Fibroblast of skin of back (primary cell): Measurements from ENCODE around the gene RPP40.

Source experiments
- DNase-seq: peaks from one replicate; pipeline ENCODE4 v3.0.0-alpha.2; 2013

Gene RPP40

GRCh38 chr6:4969609-4970285 is 34.1 kb downstream of the RPP40 start:
- DNase-seq: no peak

DNA sequence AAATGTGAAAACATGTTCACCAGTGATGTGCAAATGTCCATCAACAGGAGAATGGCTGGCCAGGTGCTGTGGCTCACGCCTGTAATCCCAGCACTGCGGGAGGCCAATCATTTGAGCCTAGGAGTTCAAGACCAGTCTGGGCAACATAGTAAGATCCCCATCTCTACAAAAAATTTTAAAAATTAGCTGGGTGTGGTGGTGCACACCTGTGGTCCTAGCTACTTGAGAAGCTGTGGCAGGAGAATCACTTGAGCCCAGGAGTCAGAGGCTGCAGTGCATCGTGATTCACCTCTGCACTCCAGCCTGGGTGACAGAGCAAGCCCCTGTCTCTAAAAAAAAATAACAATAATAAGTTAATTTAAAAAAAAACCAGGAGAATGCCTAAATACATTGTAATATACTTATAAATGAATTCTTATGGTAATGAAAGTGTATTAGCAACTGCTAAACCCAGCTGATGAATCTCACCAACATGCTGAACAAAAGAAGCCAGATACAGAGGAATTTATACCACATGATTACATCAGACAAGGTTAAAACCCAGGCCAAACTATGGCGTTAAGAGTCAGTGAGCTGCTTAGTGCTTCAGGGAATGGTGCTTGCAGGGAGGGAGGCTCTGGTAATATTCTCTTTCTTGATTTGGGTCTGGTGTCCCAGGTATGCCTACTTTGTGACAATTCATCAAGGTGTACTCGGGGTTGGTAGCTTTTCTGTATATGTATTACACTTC is 36.4 kb downstream of the RPP40 start:
- DNase-seq: no peak

GRCh38 chr6:4965562-4966389 is 38.1 kb downstream of the RPP40 start:
- DNase-seq: no peak

DNA sequence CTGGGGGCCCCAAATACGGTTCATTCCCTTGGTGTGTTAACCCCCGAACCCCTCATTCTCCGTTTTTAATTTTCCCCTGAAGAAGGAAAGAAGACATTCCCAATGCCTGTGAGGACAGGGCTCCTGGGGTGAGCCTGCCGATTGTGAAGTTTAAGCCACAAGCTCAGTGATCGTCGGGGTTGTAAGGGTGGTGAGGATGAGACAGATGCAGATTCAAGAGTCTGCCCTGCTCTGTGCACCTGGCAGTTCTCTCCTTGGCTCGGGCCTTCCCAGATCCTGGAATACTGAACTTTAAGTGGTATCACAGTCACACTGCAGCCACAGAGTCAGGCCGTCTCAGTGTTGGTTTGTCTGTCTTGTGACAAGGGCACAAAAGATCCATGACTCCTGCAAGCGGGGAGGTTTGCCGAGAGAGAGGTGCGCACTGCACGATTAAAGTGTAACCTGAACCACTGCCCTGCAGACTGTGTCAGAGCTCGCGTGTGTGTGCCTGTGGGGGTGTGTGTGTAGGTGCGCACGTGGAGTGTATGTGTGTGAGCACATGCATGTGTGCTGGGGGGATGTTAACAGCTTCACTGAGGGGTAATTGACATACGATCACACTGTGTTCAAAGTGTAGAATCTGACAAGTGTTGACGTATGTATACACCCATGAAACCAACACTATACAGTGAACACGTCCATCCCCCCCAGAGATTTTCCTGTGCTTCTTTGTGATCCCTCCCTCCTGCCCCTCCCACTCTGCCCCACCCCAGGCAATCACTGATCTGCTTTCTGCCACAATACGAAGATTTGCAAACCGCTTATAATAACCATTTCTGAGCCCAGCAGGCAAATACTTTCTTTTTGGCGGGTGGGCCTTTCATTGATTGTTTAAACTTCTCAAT is 38.9 kb downstream of the RPP40 start:
- no peak for DNase-seq

- peak; percentile 37 for DNase-seq
These were observed 40.9 kb downstream of the RPP40 start for GRCh38 chr6:4962905-4963304.

DNA sequence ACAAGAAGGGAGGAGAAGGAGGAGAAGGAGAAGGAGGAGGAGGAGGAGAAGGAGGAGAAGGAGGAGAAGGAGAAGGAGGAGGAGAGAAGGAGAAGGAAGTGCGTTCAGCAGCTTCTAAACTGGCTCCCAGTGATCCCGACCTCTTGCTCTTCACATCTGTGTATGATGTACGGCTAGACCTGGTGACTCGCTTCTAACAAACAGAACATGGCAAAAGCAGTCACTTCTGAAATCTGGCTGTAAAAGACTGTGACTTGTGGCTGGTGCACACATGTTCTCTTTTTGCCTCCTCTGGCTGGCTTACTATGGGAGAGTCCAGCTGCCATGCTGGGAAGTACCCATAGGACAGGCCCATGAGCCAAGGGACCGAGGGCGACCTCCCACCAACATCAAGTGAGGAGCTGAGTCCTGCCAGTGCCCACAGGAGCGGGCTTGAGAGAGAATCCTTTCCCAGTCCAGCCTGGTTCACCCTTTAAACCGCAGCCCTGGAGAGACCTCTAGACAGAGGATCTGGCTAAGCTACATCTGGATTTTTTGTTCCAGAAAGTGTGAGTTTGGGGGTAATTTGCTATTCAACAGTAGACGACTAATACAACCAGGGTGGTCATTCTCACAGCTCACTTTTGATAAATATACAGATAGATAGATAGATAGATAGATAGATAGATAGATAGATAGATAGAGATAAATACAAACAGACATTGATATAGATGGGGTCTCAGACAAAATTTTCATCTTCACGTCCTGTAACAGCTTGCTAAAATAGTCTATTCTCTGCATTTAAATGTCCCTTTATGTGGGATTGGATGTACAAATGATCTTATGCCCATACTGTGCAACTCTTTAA is 42.3 kb downstream of the RPP40 start:
- DNase-seq: no peak

- no peak for DNase-seq
These were observed 45.2 kb downstream of the RPP40 start for GRCh38 chr6:4958624-4959023.

DNA sequence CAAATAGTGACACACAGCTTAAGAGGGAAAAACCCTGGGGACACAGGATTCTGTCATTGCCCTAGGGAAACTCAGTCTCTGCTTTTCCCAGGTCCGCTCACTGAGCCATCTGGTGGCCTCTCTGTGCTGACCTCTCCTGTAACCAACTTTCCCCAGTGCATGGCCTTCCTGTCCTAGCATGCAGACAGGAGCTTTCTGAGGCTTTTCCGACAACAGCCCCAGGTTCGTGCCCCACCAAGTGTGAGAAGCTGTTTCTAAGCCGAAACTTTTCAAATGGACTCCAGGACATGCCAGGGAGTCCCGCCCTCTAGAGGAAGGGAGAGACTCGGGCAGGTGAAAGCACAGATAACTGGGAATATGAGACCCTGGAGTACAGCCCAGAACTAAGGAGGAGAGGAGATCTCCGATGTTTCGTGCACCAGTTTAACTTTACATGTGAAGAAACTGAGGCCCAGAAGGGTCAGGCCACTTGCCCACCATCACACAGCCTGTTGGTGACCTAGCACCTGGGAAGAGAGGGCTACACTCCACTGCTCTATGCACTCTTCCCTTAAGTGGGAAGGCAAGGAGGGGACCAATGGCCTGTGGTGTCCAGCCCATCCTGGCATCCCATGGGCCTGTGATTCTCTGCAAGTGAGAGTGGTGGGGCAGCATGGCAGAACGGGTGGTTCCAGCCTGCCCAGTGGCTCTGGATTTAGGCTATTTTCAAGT is 46.2 kb downstream of the RPP40 start:
- peak; percentile 15 for DNase-seq

GRCh38 chr6:4956625-4957024 is 47.2 kb downstream of the RPP40 start:
- DNase-seq: no peak

- DNase-seq: no peak
These were observed 50.4 kb downstream of the RPP40 start for GRCh38 chr6:4953440-4953839.

- DNase-seq: no peak
These were observed 52.9 kb downstream of the RPP40 start for GRCh38 chr6:4950836-4951533.

DNA sequence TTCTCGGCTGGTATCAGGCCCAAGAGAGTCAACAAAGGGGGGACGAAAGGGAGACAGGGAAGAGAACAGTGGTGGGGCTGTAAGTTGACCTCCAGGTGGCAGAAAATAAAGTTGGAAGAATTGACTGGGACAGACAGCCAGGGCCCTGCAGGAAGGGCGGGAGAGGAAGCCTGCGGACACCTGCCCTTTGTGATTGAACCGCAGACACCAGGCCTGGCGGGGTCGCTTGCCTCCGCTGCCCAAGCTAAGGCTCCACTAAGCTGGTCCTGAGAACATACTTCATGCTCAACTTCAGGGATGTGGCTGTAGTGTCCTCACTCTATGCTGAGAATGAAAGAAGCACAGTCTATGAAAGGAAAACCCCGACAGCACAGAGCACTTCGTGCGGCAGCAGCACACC is 53.8 kb downstream of the RPP40 start:
- DNase-seq: no peak

DNA sequence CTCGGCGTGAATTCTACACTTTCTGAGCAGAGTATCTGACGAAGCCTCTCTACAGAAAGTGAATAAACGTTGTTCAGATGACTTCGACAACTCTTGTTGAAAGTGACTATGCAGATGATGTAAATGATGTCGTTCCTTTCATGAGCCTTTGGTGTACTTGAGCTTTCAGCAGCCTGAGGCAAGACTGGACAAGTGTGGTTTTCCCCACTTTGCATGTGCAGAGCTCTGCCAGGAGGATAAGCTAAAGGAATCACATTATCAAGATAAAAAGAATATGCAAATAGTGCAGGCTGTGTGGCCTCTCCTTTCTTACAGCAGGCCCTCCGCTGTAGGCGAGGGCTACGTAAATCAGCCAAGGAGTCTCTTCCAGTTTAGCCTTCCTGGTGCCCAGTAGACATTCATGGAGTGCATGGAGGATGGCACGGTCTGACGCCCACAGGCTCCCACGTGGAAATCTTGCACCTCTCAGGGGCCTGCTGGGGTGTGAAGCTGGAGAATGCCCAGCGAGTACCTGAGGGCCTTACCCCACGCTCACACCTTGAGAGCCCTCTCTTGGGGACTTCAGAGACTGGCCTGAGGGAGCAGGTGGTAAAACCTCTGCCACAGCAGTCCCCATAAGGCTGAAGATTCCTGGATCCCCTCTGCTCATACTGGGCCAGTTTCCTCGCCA is 54.9 kb downstream of the RPP40 start:
- DNase-seq: no peak

GRCh38 chr6:4947716-4948115 is 56.1 kb downstream of the RPP40 start:
- no peak for DNase-seq

- no peak for DNase-seq
These were observed 57.3 kb downstream of the RPP40 start for GRCh38 chr6:4946521-4946920.
